Measurements from ENCODE around the gene MTMR3.

MTMR3 gene

GRCh38 chr22:29979777-29980321 lies 96.9 kb downstream of the MTMR3 start:
- ChIA-PET POLR2A (no interaction called here), CTCF (interaction anchor here (5.3 kb wide), 1 partner anchor 25 kb away, joined by 33 read pairs; no protein-coding TSS in a partner anchor)
- no peak for DNase-seq (ENCODE audit: low read depth, low spot score)
- no peak for TF ChIP-seq CTCF (IDR thresholded peaks at IDR 0.05; ENCODE audit: insufficient read depth, low read length, missing control alignments)
- no peak overlapping the region for H3K4me3 ChIP-seq (ENCODE audit: low read depth, low read length)

- DNase-seq (ENCODE audit: low read depth, low spot score) = no peak
- POLR2A ChIA-PET = no interaction called here
- H3K4me3 ChIP-seq (ENCODE audit: low read depth, low read length) = no peak overlapping the region
- no peak for TF ChIP-seq CTCF (IDR thresholded peaks at IDR 0.05; ENCODE audit: insufficient read depth, low read length, missing control alignments)
- CTCF ChIA-PET = interaction anchor here (5.3 kb wide), 1 partner anchor 21 kb away, joined by 33 read pairs; no protein-coding TSS in a partner anchor
Observed at GRCh38 chr22:29983296-29983917, 100.4 kb downstream of the MTMR3 start.

- TF ChIP-seq CTCF (IDR thresholded peaks at IDR 0.05; ENCODE audit: insufficient read depth, low read length, missing control alignments) = no peak
- ChIA-PET CTCF (no interaction called here), POLR2A (no interaction called here)
- DNase-seq (ENCODE audit: low read depth, low spot score) = no peak
- no peak overlapping the region for H3K4me3 ChIP-seq (ENCODE audit: low read depth, low read length)
Observed at GRCh38 chr22:29985912-29986311, 102.9 kb downstream of the MTMR3 start.

GRCh38 chr22:29987137-29987536 lies 104.2 kb downstream of the MTMR3 start:
- DNase-seq (ENCODE audit: low read depth, low spot score) = no peak
- H3K4me3 ChIP-seq (ENCODE audit: low read depth, low read length) = no peak overlapping the region
- ChIA-PET POLR2A (no interaction called here), CTCF (interaction anchor here (0.7 to 0.8 kb wide), 2 partner anchors 9 to 214 kb away, joined by 3 read pairs; no protein-coding TSS in a partner anchor)
- TF ChIP-seq CTCF (IDR thresholded peaks at IDR 0.05; ENCODE audit: insufficient read depth, low read length, missing control alignments) = no peak

GRCh38 chr22:29988719-29989118 lies 105.7 kb downstream of the MTMR3 start:
- POLR2A ChIA-PET = no interaction called here
- no peak for TF ChIP-seq CTCF (IDR thresholded peaks at IDR 0.05; ENCODE audit: insufficient read depth, low read length, missing control alignments)

GRCh38 chr22:29989446-29989845 lies 106.5 kb downstream of the MTMR3 start:
- CTCF ChIA-PET = interaction anchor here (0.8 kb wide), 1 partner anchor 12 kb away, joined by 3 read pairs; no protein-coding TSS in a partner anchor
- POLR2A ChIA-PET = no interaction called here
- no peak for TF ChIP-seq CTCF (IDR thresholded peaks at IDR 0.05; ENCODE audit: insufficient read depth, low read length, missing control alignments)
- DNase-seq (ENCODE audit: low read depth, low spot score) = no peak
- H3K4me3 ChIP-seq (ENCODE audit: low read depth, low read length) = no peak overlapping the region

More at GRCh38 chr22:29988719-29989118, 105.7 kb downstream of the MTMR3 start:
- CTCF ChIA-PET = interaction anchor here (1.4 kb wide), 1 partner anchor 12 kb away, joined by 3 read pairs; no protein-coding TSS in a partner anchor
- no peak overlapping the region for H3K4me3 ChIP-seq (ENCODE audit: low read depth, low read length)
- no peak for DNase-seq (ENCODE audit: low read depth, low spot score)

All from AG04449 (cell line).